CD4-positive, alpha-beta T cell (primary cell): Measurements from ENCODE around the gene PRSS48. TPM values are rescaled to one million over a fixed set of nuclear protein-coding genes. Genes with fewer than 3 reads are reported as not detected.

Source experiments
- ATAC-seq: fragments of 200-7000 bp; cut with Tn5 transposase; one replicate; pipeline ENCODE4 v1.10.0; 2022; ENCODE audit warnings: mild to moderate bottlenecking; ENCODE audit not compliant: poor library complexity
- CTCF ChIA-PET: fragments of 350-600 bp; sonication (Branson Sonifier 250); formaldehyde crosslinking; loops from one replicate; lab custom pipeline; 2021; ENCODE audit warnings: antibody characterized with exemption, inconsistent platforms; lab: Charles Lee
- POLR2A ChIA-PET: fragments of 350-600 bp; sonication (Branson Sonifier 250); formaldehyde crosslinking; loops from one replicate; lab custom pipeline; 2021; ENCODE audit warnings: antibody characterized with exemption, inconsistent platforms; lab: Charles Lee
- DNase-seq, 14 experiments: peaks; one replicate each; pipeline ENCODE4 v3.0.0-alpha.2; 2013 to 2020; ENCODE audit warnings: mixed read lengths in 2 of 14
- H3K27ac ChIP-seq, 2 donors: one replicate each; pipeline versions ENCODE4 v1.5.1 to v1.7.0; 2013; ENCODE audit warnings: low read length in 2 of 2, low read depth in 1 of 2, mild to moderate bottlenecking in 1 of 2
- H3K27me3 ChIP-seq, 2 experiments: 1 replicate in 1 of 2; 2 replicates in 1 of 2; pipeline versions ENCODE4 v1.6.1 to v1.7.0; 2013; ENCODE audit warnings: low read length in 2 of 2, control low read depth in 1 of 2, mild to moderate bottlenecking in 1 of 2, moderate library complexity in 1 of 2; ENCODE audit not compliant: insufficient read depth in 2 of 2, control insufficient read depth in 1 of 2
- H3K36me3 ChIP-seq: one replicate; pipeline ENCODE4 v1.6.1; 2013; ENCODE audit warnings: low read length, control low read depth; ENCODE audit not compliant: insufficient read depth
- H3K4me1 ChIP-seq: one replicate; pipeline ENCODE4 v1.6.1; 2013; ENCODE audit warnings: low read length, control low read depth; ENCODE audit not compliant: insufficient read depth
- H3K4me3 ChIP-seq: one replicate; pipeline ENCODE4 v1.5.1; 2013; ENCODE audit warnings: mild to moderate bottlenecking, low read length, moderate library complexity
- H3K9me3 ChIP-seq, 2 experiments: 1 replicate in 1 of 2; 2 replicates in 1 of 2; pipeline versions ENCODE4 v1.6.1 to v1.7.0; 2013; ENCODE audit warnings: low read length in 2 of 2, mild to moderate bottlenecking in 2 of 2, control low read depth in 1 of 2, moderate library complexity in 1 of 2; ENCODE audit not compliant: control insufficient read depth in 1 of 2, insufficient read depth in 1 of 2
- H3K27ac Mint-ChIP-seq: one replicate; pipeline ENCODE4 v1.8.0; 2020; ENCODE audit warnings: mixed read lengths
- H3K27me3 Mint-ChIP-seq: one replicate; pipeline ENCODE4 v1.8.0; 2021; ENCODE audit warnings: mixed read lengths
- H3K36me3 Mint-ChIP-seq: one replicate; pipeline ENCODE4 v1.8.0; 2021; ENCODE audit warnings: low read depth, mixed read lengths
- H3K4me1 Mint-ChIP-seq: one replicate; pipeline ENCODE4 v1.8.0; 2021; ENCODE audit warnings: low read depth, mixed read lengths
- H3K4me3 Mint-ChIP-seq: one replicate; pipeline ENCODE4 v1.8.0; 2020; ENCODE audit warnings: mild to moderate bottlenecking, mixed read lengths
- H3K9me3 Mint-ChIP-seq: one replicate; pipeline ENCODE4 v1.8.0; 2020; ENCODE audit warnings: mixed read lengths
- CTCF ChIP-seq: fragments of 200-600 bp; IDR thresholded peaks from one replicate; pipeline ENCODE4 v1.8.0; 2022; ENCODE audit warnings: antibody characterized with exemption, mild to moderate bottlenecking
- intact Hi-C, 2 experiments: fragments of 100-400 bp; cut with DNase I in 1 of 2; cut with micrococcal nuclease in 1 of 2; formaldehyde crosslinking; loops; one replicate each; pipeline versions ENCODE4 v1.15.1 to v1.9.0; 2023 to 2025; cut with DNase I, micrococcal nuclease
- total RNA-seq, 174 experiments: library from RNA in 2 of 174; stranded (reverse) in 2 of 174; gene quantifications; one replicate each; pipeline ENCODE4 v1.2.3 and lab custom pipeline; 2021 to 2026

PRSS48 gene
- total RNA-seq, 2 experiments from 2014 or later, result not detected

GRCh38 chr4:151260526-151260925 lies 16.4 kb upstream of the PRSS48 start:
- ChIA-PET POLR2A (no interaction called here), CTCF (no interaction called here)
- Histone ChIP-seq H3K4me1 (no peaks in the 10 kb centered on the region), H3K36me3 (no peaks in the 10 kb centered on the region), H3K27me3 (no peaks in the 10 kb centered on the region), H3K4me3 (no peak overlapping the region), H3K27ac (no peak overlapping the region), H3K9me3 (peaks cover 0 to 9% of the 10 kb centered on the region in 2 experiments)
- H3K27ac Mint-ChIP-seq, result no peak overlapping the region
- peaks cover 15% of the 10 kb centered on the region for H3K27me3 Mint-ChIP-seq
- intact Hi-C loops, result no loop called here
- ATAC-seq (no peak), DNase-seq (no peak)
- H3K36me3 Mint-ChIP-seq, result no peaks in the 10 kb centered on the region
- no peaks in the 10 kb centered on the region for H3K9me3 Mint-ChIP-seq
- TF ChIP-seq CTCF, result no peak
- H3K4me1 Mint-ChIP-seq, result no peaks in the 10 kb centered on the region
- no peak overlapping the region for H3K4me3 Mint-ChIP-seq

- CTCF ChIA-PET, result no interaction called here
- peaks cover 0 to 5% of the 10 kb centered on the region in 2 experiments for H3K9me3 ChIP-seq
- H3K9me3 Mint-ChIP-seq, result no peaks in the 10 kb centered on the region
Measured at GRCh38 chr4:151263455-151263854, 13.5 kb upstream of the PRSS48 start.

GRCh38 chr4:151266497-151266896 lies 10.5 kb upstream of the PRSS48 start:
- Histone ChIP-seq H3K9me3 (peaks cover 0 to 5% of the 10 kb centered on the region in 2 experiments), H3K4me3 (no peak overlapping the region), H3K4me1 (no peaks in the 10 kb centered on the region), H3K36me3 (no peaks in the 10 kb centered on the region), H3K27ac (no peak overlapping the region), H3K27me3 (no peaks in the 10 kb centered on the region)
- H3K36me3 Mint-ChIP-seq, result no peaks in the 10 kb centered on the region
- H3K27me3 Mint-ChIP-seq, result peaks cover 3% of the 10 kb centered on the region
- ChIA-PET POLR2A (no interaction called here), CTCF (interaction anchor here (0.6 kb wide), 1 partner anchor 587 kb away, joined by 3 read pairs; no protein-coding TSS in a partner anchor)
- TF ChIP-seq CTCF, result no peak
- no peak overlapping the region for H3K27ac Mint-ChIP-seq
- ATAC-seq (no peak), DNase-seq (no peak)
- H3K9me3 Mint-ChIP-seq, result no peaks in the 10 kb centered on the region
- intact Hi-C loops, result no loop called here
- no peaks in the 10 kb centered on the region for H3K4me1 Mint-ChIP-seq
- H3K4me3 Mint-ChIP-seq, result no peak overlapping the region

More at GRCh38 chr4:151263455-151263854, 13.5 kb upstream of the PRSS48 start:
- Mint-ChIP-seq H3K27ac (no peak overlapping the region), H3K27me3 (peaks cover 15% of the 10 kb centered on the region), H3K36me3 (no peaks in the 10 kb centered on the region), H3K4me1 (no peaks in the 10 kb centered on the region), H3K4me3 (no peak overlapping the region)
- no peaks in the 10 kb centered on the region for H3K36me3 ChIP-seq
- no peak overlapping the region for H3K4me3 ChIP-seq
- POLR2A ChIA-PET, result no interaction called here
- H3K27ac ChIP-seq, result no peak overlapping the region
- intact Hi-C loops, result no loop called here
- ATAC-seq, result no peak
- DNase-seq, result no peak
- H3K4me1 ChIP-seq, result no peaks in the 10 kb centered on the region
- TF ChIP-seq CTCF, result no peak
- H3K27me3 ChIP-seq, result no peaks in the 10 kb centered on the region
